Measurements from ENCODE around the gene DNAH9. TPM values are rescaled to one million over a fixed set of nuclear protein-coding genes. Genes with fewer than 3 reads are reported as not detected.

Gene DNAH9
- total and polyA plus RNA-seq, 2 donors = 0.79 to 1.2 TPM

DNA sequence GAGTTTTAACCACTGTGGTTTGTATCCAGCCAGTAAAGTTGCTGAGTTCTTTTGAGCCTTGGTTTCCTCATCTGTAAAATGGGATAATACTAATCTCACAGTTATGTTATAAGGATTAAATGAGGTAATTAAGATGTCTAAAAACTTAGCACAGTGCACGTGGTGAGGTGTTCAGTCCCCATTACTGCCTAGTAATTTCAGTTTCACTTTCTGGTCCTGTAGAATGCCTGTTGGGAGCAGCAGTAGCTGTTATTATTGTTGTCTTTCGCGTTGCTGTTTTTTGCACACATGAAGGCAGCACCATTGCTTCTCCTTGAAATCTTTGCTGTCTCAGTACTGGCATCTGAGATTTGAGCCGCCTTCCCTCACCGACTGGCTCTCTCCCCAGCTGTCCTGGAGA lies 182.4 kb downstream of the DNAH9 start:
- no peak overlapping the region for H3K4me3 ChIP-seq (ENCODE audit: low read depth, low read length)
- no peak overlapping the region for H3K27ac ChIP-seq (ENCODE audit: low read depth)
- H3K36me3 ChIP-seq (ENCODE audit: insufficient read depth) = no peaks in the 10 kb centered on the region
- DNase-seq (ENCODE audit: extremely low spot score) = no peak
- 88% methylated on average over 5 of the region's 5 CpGs for WGBS
- H3K4me1 ChIP-seq (ENCODE audit: insufficient read depth) = peaks cover 2% of the 10 kb centered on the region

- WGBS = 71% methylated on average over 9 of the region's 9 CpGs
- Histone ChIP-seq H3K4me1 (ENCODE audit: insufficient read depth) (no peaks in the 10 kb centered on the region), H3K27ac (ENCODE audit: low read depth) (no peak overlapping the region), H3K4me3 (ENCODE audit: low read depth, low read length) (no peak overlapping the region), H3K36me3 (ENCODE audit: insufficient read depth) (no peaks in the 10 kb centered on the region)
- no peak for DNase-seq (ENCODE audit: extremely low spot score)
Measured at GRCh38 chr17:11786711-11787438, 188.6 kb downstream of the DNAH9 start.

GRCh38 chr17:11795906-11796305 lies 197.6 kb downstream of the DNAH9 start:
- H3K4me3 ChIP-seq (ENCODE audit: low read depth, low read length) = no peak overlapping the region
- no peaks in the 10 kb centered on the region for H3K36me3 ChIP-seq (ENCODE audit: insufficient read depth)
- H3K4me1 ChIP-seq (ENCODE audit: insufficient read depth) = no peaks in the 10 kb centered on the region
- no peak for DNase-seq (ENCODE audit: extremely low spot score)
- WGBS = 87% methylated on average over 1 of the region's 1 CpG
- no peak overlapping the region for H3K27ac ChIP-seq (ENCODE audit: low read depth)

- 88% methylated on average over 8 of the region's 8 CpGs for WGBS
- no peak for DNase-seq (ENCODE audit: extremely low spot score)
- Histone ChIP-seq H3K4me3 (ENCODE audit: low read depth, low read length) (no peak overlapping the region), H3K4me1 (ENCODE audit: insufficient read depth) (no peaks in the 10 kb centered on the region), H3K27ac (ENCODE audit: low read depth) (no peak overlapping the region), H3K36me3 (ENCODE audit: insufficient read depth) (no peaks in the 10 kb centered on the region)
Measured at GRCh38 chr17:11797803-11798202, 199.5 kb downstream of the DNAH9 start.

- Histone ChIP-seq H3K27ac (ENCODE audit: low read depth) (no peak overlapping the region), H3K4me3 (ENCODE audit: low read depth, low read length) (no peak overlapping the region), H3K36me3 (ENCODE audit: insufficient read depth) (no peaks in the 10 kb centered on the region), H3K4me1 (ENCODE audit: insufficient read depth) (no peaks in the 10 kb centered on the region)
- no peak for DNase-seq (ENCODE audit: extremely low spot score)
- WGBS = 56% methylated on average over 9 of the region's 9 CpGs
Measured at GRCh38 chr17:11803231-11803969, 205.1 kb downstream of the DNAH9 start.

- WGBS = 83% methylated on average over 6 of the region's 6 CpGs
- no peaks in the 10 kb centered on the region for H3K4me1 ChIP-seq (ENCODE audit: insufficient read depth)
- no peak for DNase-seq (ENCODE audit: extremely low spot score)
- H3K4me3 ChIP-seq (ENCODE audit: low read depth, low read length) = no peak overlapping the region
- no peak overlapping the region for H3K27ac ChIP-seq (ENCODE audit: low read depth)
- no peaks in the 10 kb centered on the region for H3K36me3 ChIP-seq (ENCODE audit: insufficient read depth)
Measured at GRCh38 chr17:11805138-11805537, 206.9 kb downstream of the DNAH9 start.

GRCh38 chr17:11805952-11806351 lies 207.7 kb downstream of the DNAH9 start:
- no peak for DNase-seq (ENCODE audit: extremely low spot score)
- H3K4me3 ChIP-seq (ENCODE audit: low read depth, low read length) = no peak overlapping the region
- no peaks in the 10 kb centered on the region for H3K4me1 ChIP-seq (ENCODE audit: insufficient read depth)
- 94% methylated on average over 7 of the region's 7 CpGs for WGBS
- H3K36me3 ChIP-seq (ENCODE audit: insufficient read depth) = no peaks in the 10 kb centered on the region
- H3K27ac ChIP-seq (ENCODE audit: low read depth) = no peak overlapping the region

DNA sequence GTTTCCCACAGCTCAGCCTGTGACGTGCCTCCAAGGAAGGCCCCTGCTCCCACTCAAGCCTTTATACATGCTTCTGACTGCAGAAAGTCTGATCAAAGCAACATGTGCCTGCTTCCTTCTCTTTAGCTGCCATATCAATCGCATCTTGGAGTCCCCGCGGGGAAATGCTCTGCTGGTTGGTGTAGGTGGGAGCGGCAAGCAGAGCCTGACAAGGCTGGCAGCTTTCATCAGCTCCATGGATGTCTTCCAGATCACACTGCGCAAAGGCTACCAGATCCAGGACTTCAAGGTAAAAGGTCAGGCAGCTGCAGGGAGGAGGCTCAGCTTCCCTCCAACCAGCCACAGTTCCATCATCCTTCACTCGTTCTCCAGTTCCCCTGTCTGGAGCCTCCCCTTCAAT lies 209.3 kb downstream of the DNAH9 start:
- Histone ChIP-seq H3K27ac (ENCODE audit: low read depth) (no peak overlapping the region), H3K36me3 (ENCODE audit: insufficient read depth) (no peaks in the 10 kb centered on the region), H3K4me1 (ENCODE audit: insufficient read depth) (no peaks in the 10 kb centered on the region), H3K4me3 (ENCODE audit: low read depth, low read length) (no peak overlapping the region)
- WGBS = 54% methylated on average over 7 of the region's 7 CpGs
- no peak for DNase-seq (ENCODE audit: extremely low spot score)

DNA sequence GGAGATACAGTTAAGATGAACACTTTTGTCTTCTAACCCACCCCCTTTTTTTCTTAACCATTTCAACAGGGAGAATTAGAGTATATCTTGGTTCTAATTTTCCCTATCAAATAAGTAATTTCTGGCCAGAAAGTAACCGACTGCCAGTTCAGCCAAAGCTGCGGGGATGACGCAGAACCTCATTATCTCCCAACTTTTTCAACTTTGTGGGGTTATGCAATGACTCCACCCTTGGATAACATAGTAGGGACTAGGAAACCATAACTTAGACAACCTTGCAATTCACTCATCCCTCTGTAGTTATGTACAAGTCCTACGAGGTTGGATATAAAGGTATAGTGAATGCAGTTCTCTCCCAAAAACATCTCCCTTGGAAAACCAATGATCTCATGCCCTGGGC lies 215.0 kb downstream of the DNAH9 start:
- WGBS = 89% methylated on average over 4 of the region's 4 CpGs
- H3K36me3 ChIP-seq (ENCODE audit: insufficient read depth) = no peaks in the 10 kb centered on the region

GRCh38 chr17:11813871-11814270 lies 215.6 kb downstream of the DNAH9 start:
- Histone ChIP-seq H3K4me3 (ENCODE audit: low read depth, low read length) (no peak overlapping the region), H3K36me3 (ENCODE audit: insufficient read depth) (no peaks in the 10 kb centered on the region), H3K4me1 (ENCODE audit: insufficient read depth) (no peaks in the 10 kb centered on the region), H3K27ac (ENCODE audit: low read depth) (no peak overlapping the region)
- no peak for DNase-seq (ENCODE audit: extremely low spot score)

More for the DNA sequence above, 215.0 kb downstream of the DNAH9 start:
- no peak overlapping the region for H3K4me3 ChIP-seq (ENCODE audit: low read depth, low read length)
- no peaks in the 10 kb centered on the region for H3K4me1 ChIP-seq (ENCODE audit: insufficient read depth)
- no peak for DNase-seq (ENCODE audit: extremely low spot score)
- H3K27ac ChIP-seq (ENCODE audit: low read depth) = no peak overlapping the region

GRCh38 chr17:11814655-11815262 lies 216.5 kb downstream of the DNAH9 start:
- 41% methylated on average over 3 of the region's 3 CpGs for WGBS
- no peaks in the 10 kb centered on the region for H3K4me1 ChIP-seq (ENCODE audit: insufficient read depth)
- no peak overlapping the region for H3K27ac ChIP-seq (ENCODE audit: low read depth)
- no peak overlapping the region for H3K4me3 ChIP-seq (ENCODE audit: low read depth, low read length)
- no peak for DNase-seq (ENCODE audit: extremely low spot score)
- no peaks in the 10 kb centered on the region for H3K36me3 ChIP-seq (ENCODE audit: insufficient read depth)

DNA sequence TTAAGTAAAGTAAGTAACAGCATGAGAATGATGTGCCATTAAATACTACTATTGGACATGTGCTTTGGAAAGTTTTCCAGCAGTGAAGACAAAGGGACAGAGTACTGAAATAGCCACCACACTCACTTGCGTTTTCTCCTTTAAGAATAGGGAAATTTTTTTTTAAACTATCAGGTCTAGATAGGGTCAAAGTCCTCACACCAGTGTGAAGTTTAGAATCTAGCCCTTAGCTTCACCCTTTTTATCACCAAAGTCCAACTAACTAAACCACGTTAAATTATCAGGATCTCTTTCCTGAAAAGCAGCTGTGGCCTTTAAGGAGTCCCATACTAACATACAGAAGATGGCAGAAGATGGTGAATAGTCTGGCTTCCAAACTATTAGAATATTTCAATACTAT lies 218.1 kb downstream of the DNAH9 start:
- Histone ChIP-seq H3K4me1 (ENCODE audit: insufficient read depth) (no peaks in the 10 kb centered on the region), H3K4me3 (ENCODE audit: low read depth, low read length) (no peak overlapping the region)
- WGBS = 82% methylated on average over 2 of the region's 2 CpGs

GRCh38 chr17:11823862-11824261 lies 225.6 kb downstream of the DNAH9 start:
- Histone ChIP-seq H3K4me1 (ENCODE audit: insufficient read depth) (no peaks in the 10 kb centered on the region), H3K27ac (ENCODE audit: low read depth) (no peak overlapping the region), H3K36me3 (ENCODE audit: insufficient read depth) (no peaks in the 10 kb centered on the region), H3K4me3 (ENCODE audit: low read depth, low read length) (no peak overlapping the region)
- DNase-seq (ENCODE audit: extremely low spot score) = no peak
- 88% methylated on average over 5 of the region's 5 CpGs for WGBS

More for the DNA sequence above, 218.1 kb downstream of the DNAH9 start:
- Histone ChIP-seq H3K36me3 (ENCODE audit: insufficient read depth) (no peaks in the 10 kb centered on the region), H3K27ac (ENCODE audit: low read depth) (no peak overlapping the region)
- no peak for DNase-seq (ENCODE audit: extremely low spot score)

Data from urinary bladder (tissue), 4 donors.